Coronary artery (tissue), 2 donors: ENCODE results near the gene MAST2.
A peak's percentile ranks its signal among the peaks of the same experiment; 100 is the strongest.

Experiments
- DNase-seq: peaks from one replicate; pipeline ENCODE4 v3.0.0-alpha.2; 2017; ENCODE audit warnings: low spot score
- H3K27ac ChIP-seq, 2 donors: fragments of 200-600 bp; sonication (generic); one replicate each; pipeline ENCODE4 v1.5.1; 2016 to 2019
- H3K4me3 ChIP-seq: fragments of 200-600 bp; sonication (generic); 2 replicates; pipeline ENCODE4 v1.5.1; 2016; ENCODE audit warnings: mild to moderate bottlenecking, moderate library complexity
- TF ChIP-seq, protein P1 (sequence below): fragments of 200-600 bp; sonication (generic); IDR thresholded peaks from one replicate; pipeline ENCODE4 v1.5.1; 2019; ENCODE audit warnings: antibody characterized with exemption

MAST2 gene

DNA sequence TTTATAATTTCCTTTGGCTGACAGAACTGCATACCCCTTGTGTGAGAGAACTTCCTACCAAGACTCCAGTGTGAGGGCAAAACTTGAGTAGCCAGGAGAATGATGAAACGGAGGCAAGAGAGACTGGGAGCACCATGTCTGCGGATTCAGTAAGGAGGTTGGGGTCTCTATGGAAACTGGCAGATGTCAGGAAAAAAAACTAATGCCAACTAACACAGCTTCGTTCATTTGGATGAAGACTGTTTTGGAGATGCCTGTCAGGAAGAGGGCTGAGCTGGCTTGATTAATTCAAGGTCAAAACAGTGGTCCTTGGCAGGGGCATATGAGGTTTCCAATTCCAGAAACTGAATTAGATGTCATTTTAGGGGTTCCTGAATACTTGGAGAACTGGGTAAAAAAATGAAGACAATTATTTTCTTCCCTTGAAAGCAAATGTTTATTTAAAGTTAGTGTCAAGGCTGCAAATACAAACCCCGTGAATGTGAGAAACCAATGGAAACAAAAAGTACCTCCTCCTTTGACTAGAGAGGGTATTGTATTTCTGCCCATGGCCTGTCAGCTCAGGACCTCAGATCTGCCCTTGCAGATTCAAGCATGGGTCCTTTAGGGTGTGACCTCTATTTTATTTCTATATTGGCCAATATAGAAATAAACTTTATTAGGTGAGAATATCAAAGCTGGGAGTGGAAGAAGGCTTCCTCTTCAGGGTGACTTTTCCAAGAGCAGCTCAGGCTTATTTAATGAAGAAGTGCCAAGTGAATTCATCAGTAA is 110.5 kb downstream of the MAST2 start:
- Histone ChIP-seq H3K27ac (peak overlapping the region; percentile 59 to 71), H3K4me3 (no peak overlapping the region)
- TF ChIP-seq, protein P1, sequence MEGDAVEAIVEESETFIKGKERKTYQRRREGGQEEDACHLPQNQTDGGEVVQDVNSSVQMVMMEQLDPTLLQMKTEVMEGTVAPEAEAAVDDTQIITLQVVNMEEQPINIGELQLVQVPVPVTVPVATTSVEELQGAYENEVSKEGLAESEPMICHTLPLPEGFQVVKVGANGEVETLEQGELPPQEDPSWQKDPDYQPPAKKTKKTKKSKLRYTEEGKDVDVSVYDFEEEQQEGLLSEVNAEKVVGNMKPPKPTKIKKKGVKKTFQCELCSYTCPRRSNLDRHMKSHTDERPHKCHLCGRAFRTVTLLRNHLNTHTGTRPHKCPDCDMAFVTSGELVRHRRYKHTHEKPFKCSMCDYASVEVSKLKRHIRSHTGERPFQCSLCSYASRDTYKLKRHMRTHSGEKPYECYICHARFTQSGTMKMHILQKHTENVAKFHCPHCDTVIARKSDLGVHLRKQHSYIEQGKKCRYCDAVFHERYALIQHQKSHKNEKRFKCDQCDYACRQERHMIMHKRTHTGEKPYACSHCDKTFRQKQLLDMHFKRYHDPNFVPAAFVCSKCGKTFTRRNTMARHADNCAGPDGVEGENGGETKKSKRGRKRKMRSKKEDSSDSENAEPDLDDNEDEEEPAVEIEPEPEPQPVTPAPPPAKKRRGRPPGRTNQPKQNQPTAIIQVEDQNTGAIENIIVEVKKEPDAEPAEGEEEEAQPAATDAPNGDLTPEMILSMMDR = no peak
- DNase-seq = no peak

DNA sequence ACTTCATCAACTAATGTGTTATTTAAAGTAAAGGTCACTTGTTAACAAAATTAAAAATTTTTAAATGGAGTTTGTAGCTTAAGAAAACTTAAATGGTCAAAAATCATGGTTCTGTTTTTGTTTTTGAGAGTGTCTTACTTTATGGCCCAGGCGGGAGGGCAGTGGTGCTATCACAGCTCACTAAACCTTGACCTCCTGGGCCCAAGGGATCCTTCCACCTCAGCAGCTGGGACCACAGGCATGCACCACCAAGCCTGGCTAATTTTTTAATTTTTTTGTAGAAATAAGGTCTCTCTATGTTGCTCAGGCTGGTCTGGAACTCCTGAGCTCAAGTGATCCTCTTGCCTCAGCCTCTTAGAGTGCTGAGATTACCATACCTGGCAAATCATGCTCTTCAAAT is 111.4 kb downstream of the MAST2 start:
- Histone ChIP-seq H3K27ac (no peak overlapping the region), H3K4me3 (no peak overlapping the region)
- TF ChIP-seq, protein P1 = no peak
- no peak for DNase-seq

DNA sequence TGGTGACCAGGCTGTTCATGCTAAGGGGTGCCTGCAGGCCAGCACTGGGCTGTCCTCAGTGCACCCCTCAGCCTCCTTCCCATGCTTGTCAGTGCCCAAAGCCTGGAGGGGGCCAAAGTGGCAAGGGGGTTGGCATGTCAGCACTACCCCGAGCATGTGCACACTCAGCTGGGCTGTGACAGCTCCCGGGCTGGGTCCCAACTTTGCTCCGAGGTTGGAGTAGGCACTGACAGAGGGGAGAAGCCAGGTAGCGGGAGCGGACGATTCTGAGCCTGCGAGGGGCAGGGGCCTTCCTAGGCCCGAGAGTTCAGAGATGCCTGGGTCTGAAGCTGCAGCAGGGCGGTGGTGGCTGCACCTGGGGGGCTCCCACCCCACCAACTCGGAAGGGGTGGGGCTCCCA is 119.0 kb downstream of the MAST2 start:
- DNase-seq = no peak

DNA sequence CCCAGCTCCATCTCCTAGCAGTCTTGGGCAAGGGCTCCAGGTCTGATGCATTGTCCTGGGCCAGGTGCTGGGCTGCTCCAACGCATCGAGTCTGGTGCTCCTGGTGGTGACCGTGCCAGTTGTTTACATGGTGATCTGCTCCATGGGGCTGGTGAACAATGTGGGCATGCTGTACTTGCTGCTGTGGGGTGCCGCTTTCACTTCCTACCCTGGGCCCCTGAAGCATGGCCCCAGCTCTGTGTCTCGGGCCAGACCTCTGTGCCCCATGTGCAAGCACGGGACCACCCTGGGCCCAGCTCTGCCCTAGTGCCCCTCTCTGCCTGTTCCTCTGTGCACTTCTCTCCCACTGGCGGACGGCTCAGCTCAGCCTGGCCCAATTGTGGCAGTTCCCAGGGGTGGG is 119.4 kb downstream of the MAST2 start:
- TF ChIP-seq, protein P1 = no peak
- Histone ChIP-seq H3K4me3 (no peak overlapping the region), H3K27ac (no peak overlapping the region)
- DNase-seq = no peak

More for the DNA sequence above, 119.0 kb downstream of the MAST2 start:
- TF ChIP-seq, protein P1 = no peak
- Histone ChIP-seq H3K27ac (no peak overlapping the region), H3K4me3 (no peak overlapping the region)

DNA sequence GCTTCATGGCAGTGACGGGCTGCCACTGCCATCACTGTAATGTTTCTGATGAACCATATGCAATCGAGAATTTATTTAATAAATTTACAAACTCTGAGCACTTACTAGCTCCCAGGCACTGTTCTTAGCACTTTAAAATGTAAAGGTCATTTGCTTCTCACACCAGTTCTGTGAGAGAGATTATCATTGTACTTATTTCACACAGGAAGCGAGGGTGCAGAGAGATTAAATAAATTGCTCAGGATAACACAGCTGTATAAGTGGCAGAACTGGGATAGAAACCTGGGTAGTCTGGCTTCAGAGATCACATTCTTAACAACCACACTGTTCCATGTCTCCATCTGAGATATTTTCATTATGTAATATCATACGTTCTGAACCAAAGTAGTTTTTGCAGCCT is 119.9 kb downstream of the MAST2 start:
- H3K4me3 ChIP-seq = no peak overlapping the region
- H3K27ac ChIP-seq = no peak overlapping the region
- TF ChIP-seq, protein P1 = no peak
- no peak for DNase-seq

DNA sequence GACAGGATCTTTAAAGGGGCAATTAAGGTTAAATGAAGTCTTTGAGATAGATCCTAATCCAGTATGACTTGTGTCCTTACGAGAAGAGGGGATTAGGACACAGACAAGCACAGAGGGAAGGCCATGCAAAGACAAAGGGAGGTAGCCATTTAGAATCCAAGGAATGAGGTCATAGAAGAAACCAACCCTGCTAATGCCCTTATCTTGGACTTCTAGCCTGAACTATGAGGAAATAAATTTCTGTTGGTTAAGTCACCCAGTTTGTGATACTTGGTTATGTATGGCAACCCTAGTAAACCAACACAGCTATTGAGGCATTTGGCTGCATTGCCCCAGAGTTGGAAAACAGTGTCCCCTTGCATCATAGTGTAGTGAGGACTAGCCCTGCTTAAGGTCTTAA is 121.3 kb downstream of the MAST2 start:
- H3K27ac ChIP-seq = no peak overlapping the region
- no peak for DNase-seq
- TF ChIP-seq, protein P1 = no peak
- no peak overlapping the region for H3K4me3 ChIP-seq

DNA sequence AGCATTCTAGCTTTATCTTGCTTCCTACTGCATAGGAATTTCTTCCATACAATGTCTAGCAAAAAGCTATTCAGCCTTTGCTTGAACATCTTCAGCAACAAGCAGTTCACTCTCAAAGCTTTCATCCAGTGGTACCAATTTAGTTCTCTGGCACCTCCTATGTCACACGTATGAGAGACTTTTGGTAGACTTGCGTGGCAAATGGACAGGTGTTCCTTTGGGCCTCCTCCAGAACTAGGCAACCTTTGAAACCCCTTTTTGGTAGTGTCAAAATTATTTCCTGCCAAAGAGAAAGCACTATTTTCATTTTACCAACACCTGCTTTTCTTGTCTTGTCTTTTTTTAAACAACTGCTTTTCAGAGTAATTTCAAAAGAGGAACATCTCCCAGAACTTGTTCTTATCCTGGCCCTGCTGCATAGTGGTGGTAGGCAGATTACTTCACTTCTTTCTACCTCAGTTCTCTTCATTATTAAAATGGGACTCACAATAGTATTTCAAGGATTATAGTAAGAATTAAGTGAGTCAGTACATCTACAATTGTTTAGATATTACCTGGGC is 122.4 kb downstream of the MAST2 start:
- Histone ChIP-seq H3K4me3 (no peak overlapping the region), H3K27ac (no peak overlapping the region)
- TF ChIP-seq, protein P1 = no peak
- DNase-seq = no peak
